H1 (cell line): Measurements from ENCODE around the gene SLC25A6. TPM values are rescaled to one million over a fixed set of nuclear protein-coding genes. Genes with fewer than 3 reads are reported as not detected.

Experiments
- CBX8 ChIP-seq: fragments of 300-800, 300-1000 bp; sonication (generic); IDR thresholded peaks from 2 replicates; pipeline ENCODE4 v1.7.1; 2016; ENCODE audit warnings: low read depth, low read length, borderline replicate concordance
- CHD1 ChIP-seq: IDR thresholded peaks from 2 replicates; pipeline ENCODE4 v1.6.1; 2012; ENCODE audit warnings: low read depth, low read length, improper control_type of control experiment
- CHD7 ChIP-seq: fragments of 300-600 bp; sonication (generic); IDR thresholded peaks from 2 replicates; pipeline ENCODE4 v1.7.1; 2012; ENCODE audit warnings: low read length, moderate library complexity, mild to moderate bottlenecking, inconsistent platforms; ENCODE audit not compliant: insufficient replicate concordance
- E2F6 ChIP-seq: IDR thresholded peaks from 2 replicates; pipeline ENCODE4 v1.6.1; 2012; ENCODE audit warnings: inconsistent platforms
- GABPA ChIP-seq: IDR thresholded peaks from 2 replicates; pipeline ENCODE4 v1.6.1; 2011; ENCODE audit warnings: mild to moderate bottlenecking, low read length, moderate library complexity, borderline replicate concordance; ENCODE audit not compliant: insufficient read depth
- KDM1A ChIP-seq: fragments of 200-600, 300-600 bp; sonication (generic); IDR thresholded peaks from 2 replicates; pipeline ENCODE4 v1.7.1; 2016; ENCODE audit warnings: mild to moderate bottlenecking, low read length, borderline replicate concordance
- PHF8 ChIP-seq: fragments of 200-600 bp; sonication (generic); conservative IDR thresholded peaks from 2 replicates; pipeline ENCODE4 v1.7.1; 2012; ENCODE audit warnings: low read depth, mild to moderate bottlenecking, inconsistent platforms, low read length, moderate library complexity
- SIN3A ChIP-seq, 2 experiments: IDR thresholded peaks in 1 of 2; conservative IDR thresholded peaks in 1 of 2; 2 replicates each; pipeline ENCODE4 v1.6.1; 2011 to 2012; ENCODE audit warnings: low read length in 2 of 2, improper control_type of control experiment in 1 of 2, low read depth in 1 of 2, mild to moderate bottlenecking in 1 of 2
- polyA plus RNA-seq, 7 experiments: library from polyadenylated mRNA; depleted of rRNA in 3 of 7; stranded (reverse) in 5 of 7; unstranded in 2 of 7; fragments of >200 nt in 5 of 7; fragments of 200-250 nt in 2 of 7; gene quantifications; 1 replicate in 5 of 7; 2 replicates in 1 of 7; 4 replicates in 1 of 7; pipeline versions ENCODE4 v1.2.1 to v1.2.3, GENCODE V29; 2011 to 2013; ENCODE audit warnings: missing spikeins in 2 of 7, mixed read lengths in 2 of 7
- total RNA-seq: library from RNA; stranded (reverse); fragmentation: NEBNext Ultra II Directional; extraction: Animal tissue kit (Norgen Biotek cat#: 25700); gene quantifications from 2 replicates; pipeline ENCODE4 v1.2.1, GENCODE V29; 2021

SLC25A6 gene
- total and polyA plus RNA-seq, 2 of the 8 experiments (the other 6 are each of a cell fraction or from before 2014, with no cell fraction given): 487 to 1,220 TPM

DNA sequence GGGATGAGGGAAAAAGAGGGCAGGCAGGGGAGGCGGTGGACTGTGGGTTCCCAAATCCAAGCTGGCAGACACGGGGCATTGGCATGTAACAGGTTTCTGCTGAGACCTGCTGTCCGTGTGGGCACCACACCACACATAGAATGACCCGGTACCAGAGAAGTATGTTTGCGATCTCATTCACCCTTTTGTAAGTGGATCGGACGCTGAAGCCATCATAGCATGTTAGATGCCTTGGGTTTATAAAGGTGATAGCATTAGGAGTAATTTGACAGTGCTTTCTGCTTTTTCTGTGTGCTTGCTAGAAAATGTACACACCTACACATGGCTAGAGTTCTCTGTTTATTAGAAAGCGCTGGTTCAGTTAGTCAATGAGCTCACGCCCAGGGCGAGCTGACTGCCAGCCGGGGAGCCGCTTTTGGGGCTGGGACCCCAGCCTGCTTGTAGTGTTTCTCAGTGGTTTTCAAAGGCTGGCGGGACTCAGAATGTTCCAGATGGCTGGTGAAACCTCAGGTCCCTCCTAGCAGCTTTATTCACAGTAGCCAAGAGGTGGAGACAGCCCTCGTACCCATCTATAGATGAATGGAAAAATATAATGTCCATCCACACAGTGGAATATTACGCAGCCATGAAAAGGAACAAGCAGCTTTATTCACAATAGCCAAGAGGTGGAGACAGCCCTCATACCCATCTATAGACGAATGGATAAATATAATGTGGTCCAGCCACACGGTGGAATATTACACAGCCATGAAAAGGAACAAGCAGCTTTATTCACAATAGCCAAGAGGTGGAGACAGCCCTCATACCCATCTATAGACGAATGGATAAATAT lies 54.7 kb downstream of the SLC25A6 start (continued):
- TF ChIP-seq CHD7 (no peak), CHD1 (no peak), SIN3A (conservative IDR thresholded peaks at IDR 0.05 in 1 of 2, IDR thresholded peaks at IDR 0.05 in 1 of 2; ENCODE audit: low read depth in 1 of 2, low read length in 2 of 2) (no peak), PHF8 (no peak), KDM1A (no peak), E2F6 (no peak), CBX8 (no peak), GABPA (no peak)
